Ishikawa (cell line): Measurements from ENCODE around the gene PBX4.

ENCODE experiments used
- CEBPB ChIP-seq: IDR thresholded peaks from 2 replicates; pipeline ENCODE4 v1.6.1; 2012
- CREB1 ChIP-seq: IDR thresholded peaks from 2 replicates; pipeline ENCODE4 v1.6.1; 2012; ENCODE audit warnings: low read depth
- EGR1 ChIP-seq: IDR thresholded peaks from 2 replicates; pipeline ENCODE4 v1.6.1; 2012
- EP300 ChIP-seq: IDR thresholded peaks from 2 replicates; pipeline ENCODE4 v1.6.1; 2012; ENCODE audit warnings: borderline replicate concordance
- FOXM1 ChIP-seq: IDR thresholded peaks from 2 replicates; pipeline ENCODE4 v1.6.1; 2012; ENCODE audit warnings: low read depth, borderline replicate concordance
- MAX ChIP-seq: IDR thresholded peaks from 2 replicates; pipeline ENCODE4 v1.6.1; 2012
- NFIC ChIP-seq: IDR thresholded peaks from 2 replicates; pipeline ENCODE4 v1.6.1; 2012
- RAD21 ChIP-seq: IDR thresholded peaks from 2 replicates; pipeline ENCODE4 v1.6.1; 2012; ENCODE audit warnings: low read depth
- REST ChIP-seq: IDR thresholded peaks from 2 replicates; pipeline ENCODE4 v1.6.1; 2012; ENCODE audit warnings: low read depth, mild to moderate bottlenecking
- TAF1 ChIP-seq: IDR thresholded peaks from 2 replicates; pipeline ENCODE4 v1.6.1; 2012; ENCODE audit warnings: low read depth, mild to moderate bottlenecking
- TCF12 ChIP-seq: IDR thresholded peaks from 2 replicates; pipeline ENCODE4 v1.6.1; 2012; ENCODE audit warnings: low read depth
- TEAD4 ChIP-seq: IDR thresholded peaks from 2 replicates; pipeline ENCODE4 v1.6.1; 2012
- USF1 ChIP-seq: IDR thresholded peaks from 2 replicates; pipeline ENCODE4 v1.6.1; 2012
- YY1 ChIP-seq: IDR thresholded peaks from 2 replicates; pipeline ENCODE4 v1.6.1; 2012; ENCODE audit warnings: low read depth
- ZBTB7A ChIP-seq: IDR thresholded peaks from 2 replicates; pipeline ENCODE4 v1.6.1; 2012; ENCODE audit warnings: low read depth

Gene PBX4

GRCh38 chr19:19579533-19580361 lies 38.7 kb downstream of the PBX4 start:
- TF ChIP-seq TCF12 = no peak
- no peak for TF ChIP-seq TAF1
- TF ChIP-seq USF1 = no peak
- TF ChIP-seq YY1 = no peak
- no peak for TF ChIP-seq REST
- no peak for TF ChIP-seq TEAD4
- no peak for TF ChIP-seq CEBPB
- no peak for TF ChIP-seq FOXM1
- TF ChIP-seq EP300 = no peak
- TF ChIP-seq RAD21 = no peak
- TF ChIP-seq MAX = no peak
- TF ChIP-seq NFIC = no peak
- TF ChIP-seq CREB1 = no peak
- TF ChIP-seq ZBTB7A = no peak
- TF ChIP-seq EGR1 = no peak

- TF ChIP-seq TCF12 (no peak), TAF1 (no peak), USF1 (no peak), TEAD4 (no peak), YY1 (no peak), FOXM1 (no peak), ZBTB7A (no peak), CEBPB (no peak), RAD21 (no peak), EP300 (no peak), EGR1 (no peak), CREB1 (no peak), REST (no peak), MAX (no peak)
These were observed 40.2 kb downstream of the PBX4 start for GRCh38 chr19:19578252-19578651.

- TF ChIP-seq RAD21 = no peak
- no peak for TF ChIP-seq FOXM1
- no peak for TF ChIP-seq ZBTB7A
- TF ChIP-seq YY1 = no peak
- TF ChIP-seq TEAD4 = no peak
- no peak for TF ChIP-seq NFIC
- no peak for TF ChIP-seq MAX
- TF ChIP-seq REST = no peak
- no peak for TF ChIP-seq EGR1
- no peak for TF ChIP-seq TAF1
- TF ChIP-seq EP300 = no peak
- no peak for TF ChIP-seq CEBPB
- no peak for TF ChIP-seq TCF12
- TF ChIP-seq USF1 = no peak
- no peak for TF ChIP-seq CREB1
These were observed 43.1 kb downstream of the PBX4 start for GRCh38 chr19:19575411-19575810.
